GM12875 (cell line): ENCODE data around the gene COPZ1.
A peak's percentile ranks its signal among the peaks of the same experiment; 100 is the strongest.

Experiments
- H3K4me3 ChIP-seq: one replicate; pipeline ENCODE4 v1.5.1; 2011; ENCODE audit warnings: low read depth, low read length, control low read depth
- TF ChIP-seq, protein P1 (sequence below): IDR thresholded peaks from 2 replicates; pipeline ENCODE4 v1.5.1; 2011; ENCODE audit warnings: low read depth, mild to moderate bottlenecking, control low read depth, inconsistent platforms, low read length, moderate library complexity, borderline replicate concordance; ENCODE audit not compliant: insufficient read depth

The COPZ1 gene

DNA sequence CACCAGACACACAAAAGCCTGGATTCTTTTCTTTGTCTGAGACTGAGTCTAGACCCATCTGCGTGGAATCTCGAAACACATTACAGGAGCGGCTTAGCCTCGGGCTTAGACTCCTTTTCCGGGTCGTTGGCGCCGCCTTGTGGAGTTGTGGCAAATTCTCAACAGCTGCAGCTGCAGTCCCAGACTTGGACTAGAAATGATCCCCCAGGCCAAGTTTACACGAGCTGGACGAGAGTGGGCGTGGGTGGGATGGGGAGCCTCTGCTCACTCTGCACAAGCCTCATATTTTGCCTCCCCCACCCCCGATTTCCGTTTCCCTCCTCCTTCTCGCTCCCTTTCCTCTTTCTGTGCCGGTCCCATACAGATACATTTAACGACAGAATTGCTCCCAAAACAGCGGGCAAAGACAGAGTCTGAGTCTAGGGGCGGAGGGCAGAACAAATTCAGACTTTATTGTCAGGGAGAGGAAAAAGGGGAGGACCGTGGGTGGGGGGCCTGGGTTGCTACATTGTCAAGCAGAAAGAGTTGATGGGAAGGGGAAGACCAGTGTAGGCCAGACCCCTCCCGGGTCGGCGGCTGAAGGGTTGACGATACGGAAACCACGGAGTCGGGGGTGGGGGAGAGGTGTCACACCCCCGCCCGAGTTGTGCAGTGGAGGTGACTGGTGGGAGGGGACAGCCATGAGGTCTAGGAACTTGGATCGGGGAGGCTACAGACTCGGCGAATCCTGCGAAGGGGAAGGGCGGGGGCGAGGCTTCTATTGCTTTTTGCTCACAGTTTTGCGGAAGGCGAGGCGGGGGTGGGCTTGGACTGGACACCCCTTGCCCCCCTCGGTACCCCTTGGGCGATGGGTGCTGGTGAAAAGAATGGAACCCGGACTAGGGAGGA is 44.0 kb downstream of the COPZ1 start:
- TF ChIP-seq, protein P1, sequence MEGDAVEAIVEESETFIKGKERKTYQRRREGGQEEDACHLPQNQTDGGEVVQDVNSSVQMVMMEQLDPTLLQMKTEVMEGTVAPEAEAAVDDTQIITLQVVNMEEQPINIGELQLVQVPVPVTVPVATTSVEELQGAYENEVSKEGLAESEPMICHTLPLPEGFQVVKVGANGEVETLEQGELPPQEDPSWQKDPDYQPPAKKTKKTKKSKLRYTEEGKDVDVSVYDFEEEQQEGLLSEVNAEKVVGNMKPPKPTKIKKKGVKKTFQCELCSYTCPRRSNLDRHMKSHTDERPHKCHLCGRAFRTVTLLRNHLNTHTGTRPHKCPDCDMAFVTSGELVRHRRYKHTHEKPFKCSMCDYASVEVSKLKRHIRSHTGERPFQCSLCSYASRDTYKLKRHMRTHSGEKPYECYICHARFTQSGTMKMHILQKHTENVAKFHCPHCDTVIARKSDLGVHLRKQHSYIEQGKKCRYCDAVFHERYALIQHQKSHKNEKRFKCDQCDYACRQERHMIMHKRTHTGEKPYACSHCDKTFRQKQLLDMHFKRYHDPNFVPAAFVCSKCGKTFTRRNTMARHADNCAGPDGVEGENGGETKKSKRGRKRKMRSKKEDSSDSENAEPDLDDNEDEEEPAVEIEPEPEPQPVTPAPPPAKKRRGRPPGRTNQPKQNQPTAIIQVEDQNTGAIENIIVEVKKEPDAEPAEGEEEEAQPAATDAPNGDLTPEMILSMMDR, result peak; percentile 90
- no peak overlapping the region for H3K4me3 ChIP-seq

DNA sequence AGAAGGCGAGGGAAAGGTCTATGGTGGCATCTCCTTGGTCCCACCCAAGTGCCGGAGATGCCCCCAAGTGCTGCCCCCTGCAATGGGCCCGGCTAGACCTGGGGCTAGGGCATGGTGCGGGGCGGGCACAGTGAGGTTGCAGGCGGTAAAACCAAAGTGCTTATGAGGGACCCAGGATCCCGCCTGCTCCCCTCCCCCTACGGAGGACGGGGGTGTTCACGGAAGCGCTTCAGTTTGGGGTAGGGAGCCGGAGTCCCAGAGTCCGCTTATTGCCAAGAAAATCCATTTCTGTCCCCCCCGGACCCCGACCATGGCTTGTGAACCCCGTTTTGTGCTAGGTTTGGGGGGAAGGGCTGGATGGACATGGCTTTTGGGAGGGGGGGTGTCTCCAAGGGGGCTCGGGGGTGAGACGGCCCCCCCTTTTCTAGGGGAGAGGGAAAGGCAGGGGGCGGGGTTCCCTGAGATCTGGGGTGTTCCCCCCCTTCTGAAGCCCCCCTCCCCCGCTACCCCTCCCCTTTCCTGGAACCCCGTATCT is 44.7 kb downstream of the COPZ1 start:
- TF ChIP-seq, protein P1, result no peak
- no peak overlapping the region for H3K4me3 ChIP-seq

DNA sequence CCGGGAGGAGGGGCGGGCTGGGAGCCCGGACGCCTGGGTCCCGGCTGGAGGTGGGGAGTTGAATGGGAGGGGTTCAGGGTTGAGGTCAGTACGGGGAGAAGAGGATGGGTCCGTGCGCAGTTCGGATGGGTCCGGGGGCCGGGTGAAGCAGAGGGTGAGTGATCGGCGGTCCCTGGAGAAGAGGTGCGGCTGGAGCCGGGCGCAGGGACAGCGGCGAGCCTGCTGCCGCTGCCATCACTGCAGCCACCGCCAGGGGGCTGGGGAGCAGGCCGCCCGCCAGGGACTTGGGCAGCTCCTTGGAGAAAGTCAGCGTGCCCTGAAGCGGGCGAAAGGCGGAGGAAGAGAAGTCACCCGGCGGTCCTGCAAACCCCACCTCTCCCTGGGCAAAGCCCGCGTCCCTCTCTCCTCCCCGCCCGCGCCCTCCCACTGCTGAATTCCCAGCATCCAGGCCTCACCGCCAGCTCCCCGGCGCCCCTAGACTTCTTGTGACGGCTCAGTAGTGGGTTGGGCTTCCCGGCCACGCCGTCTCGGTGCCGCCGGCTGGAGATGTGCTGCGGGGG is 45.3 kb downstream of the COPZ1 start:
- no peak overlapping the region for H3K4me3 ChIP-seq
- TF ChIP-seq, protein P1, result peak; percentile 84

DNA sequence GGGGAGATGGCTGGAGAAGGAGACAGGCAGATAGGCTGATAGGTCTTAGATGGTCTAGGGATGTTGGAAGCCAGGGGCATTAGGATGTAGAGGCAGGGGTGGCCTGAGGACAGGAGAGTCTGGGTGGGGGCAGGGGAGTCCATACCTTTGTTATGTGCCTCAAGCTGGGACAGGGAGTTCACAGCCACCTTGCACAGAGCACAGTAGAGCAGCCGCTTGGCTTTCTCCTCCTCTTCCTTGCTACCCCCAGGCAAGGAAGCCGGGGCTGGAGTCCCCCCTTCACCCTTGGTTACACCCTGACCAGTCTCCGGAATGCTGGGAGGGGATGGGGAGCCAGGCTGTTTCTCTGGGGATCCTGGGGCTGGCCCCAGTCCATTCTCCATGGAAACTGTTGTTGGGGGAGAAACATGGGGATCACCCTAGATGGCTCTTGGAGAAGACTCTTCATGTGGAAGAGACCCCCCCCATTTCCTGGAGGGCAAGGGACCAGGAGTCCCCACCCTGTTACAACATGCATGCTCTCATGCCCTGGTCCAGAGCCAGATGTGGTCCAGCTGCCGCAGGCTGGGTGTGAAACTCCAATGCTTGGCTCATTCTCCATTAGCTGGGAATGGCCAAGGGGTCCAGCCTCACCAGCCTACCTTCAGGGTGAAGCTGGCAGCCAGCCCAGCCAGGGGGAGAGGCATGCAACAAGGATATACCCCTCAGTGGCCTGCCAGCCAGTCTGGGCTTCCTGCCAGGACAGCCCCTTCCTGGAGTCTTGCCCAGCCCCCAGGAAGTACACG is 46.6 kb downstream of the COPZ1 start:
- TF ChIP-seq, protein P1, result no peak
- H3K4me3 ChIP-seq, result no peak overlapping the region

DNA sequence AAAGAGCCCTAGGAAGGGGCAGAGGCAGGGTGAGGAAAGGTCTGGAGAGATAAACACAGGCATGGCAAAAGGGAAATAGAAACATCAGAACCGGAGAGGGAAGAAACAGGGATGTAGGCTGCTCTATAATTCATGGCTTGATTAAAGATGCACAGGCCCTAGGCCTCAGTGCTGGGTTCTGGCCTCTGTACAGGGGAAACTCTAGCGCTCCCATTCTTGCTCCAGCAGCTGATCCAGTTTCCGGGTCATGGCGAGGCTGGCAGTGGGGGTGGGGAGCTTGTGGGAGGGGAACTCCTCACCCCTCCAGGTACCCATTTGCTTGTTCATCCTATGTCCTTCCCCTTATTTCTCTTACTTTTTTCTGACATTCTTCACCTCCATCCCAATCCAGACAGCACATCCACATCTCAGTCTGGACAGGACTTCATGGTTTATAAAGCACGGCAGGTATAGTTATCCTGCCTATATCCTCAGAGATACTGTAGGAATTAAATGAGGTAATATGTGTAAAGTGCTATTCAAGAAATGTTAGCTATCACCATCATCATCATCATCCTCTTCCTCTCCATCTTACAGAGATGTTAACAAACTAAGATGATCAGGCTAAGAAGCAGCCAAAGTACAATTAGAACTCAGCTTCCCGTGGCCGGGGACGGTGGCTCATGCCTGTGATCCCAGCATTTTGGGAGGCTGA is 47.3 kb downstream of the COPZ1 start:
- TF ChIP-seq, protein P1, result no peak

DNA sequence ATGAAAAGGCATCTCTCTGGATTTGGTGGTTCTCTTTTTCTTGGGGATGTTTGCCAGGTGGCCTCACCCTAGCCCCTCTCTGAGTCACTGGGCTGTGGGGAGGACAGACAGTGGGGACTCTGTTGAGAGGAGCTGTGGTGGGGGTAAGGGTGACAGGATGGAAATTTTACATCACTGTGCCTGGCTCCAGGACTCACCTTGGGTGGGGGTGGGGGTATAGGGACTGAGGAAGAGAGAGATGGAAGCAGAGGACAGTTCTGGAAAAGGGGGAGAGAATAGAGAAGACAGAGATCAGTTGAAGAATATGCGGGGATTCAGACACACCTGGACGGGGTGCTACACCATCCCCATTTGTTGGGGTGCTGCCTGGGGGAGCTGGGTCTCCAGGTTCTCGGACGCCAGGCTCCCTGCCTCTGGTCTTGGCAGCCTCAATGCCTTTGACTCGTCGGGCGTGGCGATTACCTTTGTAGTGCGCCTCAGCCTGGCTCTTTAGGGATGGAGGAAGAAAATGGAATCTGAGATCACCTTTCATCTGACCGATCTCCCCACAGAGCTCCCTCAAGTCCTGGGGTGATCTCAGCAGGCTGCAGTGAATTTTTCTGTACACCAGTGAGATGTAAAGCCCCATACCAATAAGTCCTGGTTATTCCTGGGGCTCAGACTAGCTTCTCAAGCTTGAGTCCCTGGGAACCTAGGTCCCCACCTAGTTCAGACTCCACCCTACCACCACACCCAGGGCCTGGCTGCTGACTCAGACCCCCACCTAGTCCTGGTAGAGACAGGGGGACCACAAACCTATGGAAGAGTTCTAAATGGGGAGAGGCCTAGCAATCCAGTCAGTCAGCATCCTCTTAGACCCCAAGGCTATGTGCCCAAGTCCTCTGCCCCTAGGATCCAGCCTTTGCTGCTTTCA is 49.0 kb downstream of the COPZ1 start:
- TF ChIP-seq, protein P1, result no peak
- no peak overlapping the region for H3K4me3 ChIP-seq

More for the DNA sequence above, 47.3 kb downstream of the COPZ1 start:
- H3K4me3 ChIP-seq, result no peak overlapping the region
